A549 (cell line): ENCODE data around the gene MUC3A. TPM values are rescaled to one million over a fixed set of nuclear protein-coding genes. Genes with fewer than 3 reads are reported as not detected.

Experiments
- ATAC-seq, 2 experiments: fragments of 200-7000 bp in 1 of 2; fragments of >200 bp in 1 of 2; cut with Nextera tagmentation in 1 of 2; cut with Tn5 transposase in 1 of 2; 3 replicates each; pipeline versions ENCODE4 v1.8.0 to v1.9.1; 2018 to 2020; ENCODE audit warnings: mild to moderate bottlenecking in 1 of 2, moderate library complexity in 1 of 2
- CTCF ChIA-PET: fragments of 300-600 bp; sonication (Branson Sonifier 250); formaldehyde crosslinking; extraction: SDS; loops from one replicate; lab custom pipeline; 2021; ENCODE audit warnings: antibody characterized with exemption, inconsistent platforms; lab: Yijun Ruan, JAX
- POLR2A ChIA-PET: fragments of 350-600 bp; formaldehyde crosslinking; extraction: SDS; loops from one replicate; lab custom pipeline; 2021; ENCODE audit warnings: antibody characterized with exemption, inconsistent platforms; lab: Yijun Ruan, JAX
- DNase-seq, 2 experiments: peaks; one replicate each; pipeline versions ENCODE4 v3.0.0 to v3.0.0-alpha.2; 2011 to 2016; ENCODE audit warnings: low read depth in 1 of 2, low spot score in 1 of 2
- FAIRE-seq: peaks from 2 replicates; lab custom pipeline; 2011; peaks lifted over from hg19 to GRCh38; lab: Jason Lieb, UNC
- H3K27ac ChIP-seq, 2 experiments: fragments of >200 bp; sonication (Bioruptor Twin); formaldehyde crosslinking; 3 replicates each; pipeline ENCODE4 v1.5.1; 2016 to 2017
- H3K4me1 ChIP-seq: fragments of >200 bp; sonication (Bioruptor Twin); formaldehyde crosslinking; 3 replicates; pipeline ENCODE4 v1.6.1; 2016
- H3K4me2 ChIP-seq: fragments of >200 bp; sonication (Bioruptor Twin); formaldehyde crosslinking; 3 replicates; pipeline ENCODE4 v1.6.1; 2016
- H3K4me3 ChIP-seq: fragments of >200 bp; sonication (Bioruptor Twin); formaldehyde crosslinking; 3 replicates; pipeline ENCODE4 v1.5.1; 2016
- H3K9me3 ChIP-seq: fragments of >200 bp; sonication (Bioruptor Twin); formaldehyde crosslinking; 3 replicates; pipeline ENCODE4 v1.6.1; 2016
- BCL3 ChIP-seq: fragments of >200 bp; sonication (Bioruptor Twin); formaldehyde crosslinking; IDR thresholded peaks from 3 replicates; pipeline ENCODE4 v1.6.1; 2016
- CEBPB ChIP-seq, 2 experiments: fragments of >200 bp in 1 of 2; sonication (Bioruptor Twin) in 1 of 2; formaldehyde crosslinking in 1 of 2; IDR thresholded peaks; 2 replicates each; pipeline ENCODE4 v1.6.1; 2012 to 2016
- CHD4 ChIP-seq: fragments of 200-600 bp; sonication (generic); IDR thresholded peaks from 2 replicates; pipeline ENCODE4 v1.6.1; 2016; ENCODE audit warnings: antibody characterized with exemption, mild to moderate bottlenecking, borderline replicate concordance
- EHMT2 ChIP-seq: fragments of 200-600 bp; sonication (generic); IDR thresholded peaks from 2 replicates; pipeline ENCODE4 v1.6.1; 2016; ENCODE audit warnings: antibody characterized with exemption, low read depth, mild to moderate bottlenecking, moderate library complexity
- EP300 ChIP-seq, 2 experiments: fragments of >200 bp; sonication (Bioruptor Twin); formaldehyde crosslinking; IDR thresholded peaks; 2 replicates in 1 of 2; 3 replicates in 1 of 2; pipeline ENCODE4 v1.6.1; 2016 to 2017
- FOSL2 ChIP-seq, 2 experiments: fragments of 450-650 bp in 1 of 2; fragments of >200 bp in 1 of 2; sonication (Bioruptor Twin) in 1 of 2; formaldehyde crosslinking; IDR thresholded peaks; 2 replicates each; pipeline versions ENCODE4 v1.5.0 to v1.6.1; 2016 to 2020; ENCODE audit warnings: mild to moderate bottlenecking in 1 of 2, moderate library complexity in 1 of 2
- FOXS1 ChIP-seq: fragments of 250-450 bp; sonication (Bioruptor Pico); IDR thresholded peaks from 2 replicates; pipeline ENCODE4 v1.5.0; 2020; ENCODE audit warnings: mild to moderate bottlenecking, moderate library complexity
- GATA3 ChIP-seq: IDR thresholded peaks from 2 replicates; pipeline ENCODE4 v1.6.1; 2012; ENCODE audit warnings: borderline replicate concordance
- HOXA7 ChIP-seq: fragments of 250-450 bp; sonication (Bioruptor Pico); IDR thresholded peaks from 2 replicates; pipeline ENCODE4 v1.5.0; 2020; ENCODE audit warnings: mild to moderate bottlenecking, moderate library complexity
- HOXB5 ChIP-seq: fragments of 250-450 bp; sonication (Bioruptor Pico); IDR thresholded peaks from 2 replicates; pipeline ENCODE4 v1.5.0; 2020; ENCODE audit warnings: mild to moderate bottlenecking, moderate library complexity
- JUNB ChIP-seq: fragments of >200 bp; sonication (Bioruptor Twin); formaldehyde crosslinking; IDR thresholded peaks from 2 replicates; pipeline ENCODE4 v1.6.1; 2016
- KDM1A ChIP-seq: fragments of 200-600 bp; sonication (generic); IDR thresholded peaks from 2 replicates; pipeline ENCODE4 v1.6.1; 2016; ENCODE audit warnings: low read depth, mild to moderate bottlenecking
- MAX ChIP-seq: IDR thresholded peaks from 2 replicates; pipeline ENCODE4 v1.6.1; 2012
- MAZ ChIP-seq: fragments of 150-350 bp; IDR thresholded peaks from 2 replicates; pipeline ENCODE4 v1.6.1; 2014; ENCODE audit warnings: antibody characterized with exemption, low read depth, low read length, borderline replicate concordance
- MYC ChIP-seq: IDR thresholded peaks from 2 replicates; pipeline ENCODE4 v1.6.1; 2012; ENCODE audit warnings: mild to moderate bottlenecking, inconsistent platforms, low read length, improper control_type of control experiment, borderline replicate concordance
- NFE2L2 ChIP-seq: fragments of 150-350 bp; conservative IDR thresholded peaks from 2 replicates; pipeline ENCODE4 v1.6.1; 2014; ENCODE audit warnings: low read length
- POLR2AphosphoS2 ChIP-seq: conservative IDR thresholded peaks from 2 replicates; pipeline ENCODE4 v1.6.1; 2012; ENCODE audit warnings: low read length, improper control_type of control experiment, inconsistent platforms
- RAD21 ChIP-seq, 2 experiments: fragments of >200 bp in 1 of 2; sonication (Bioruptor Twin) in 1 of 2; formaldehyde crosslinking in 1 of 2; IDR thresholded peaks in 1 of 2; conservative IDR thresholded peaks in 1 of 2; 2 replicates in 1 of 2; 3 replicates in 1 of 2; pipeline ENCODE4 v1.6.1; 2012 to 2018; ENCODE audit warnings: inconsistent platforms in 1 of 2
- RCOR1 ChIP-seq: fragments of 150-350 bp; IDR thresholded peaks from 2 replicates; pipeline ENCODE4 v1.6.1; 2014; ENCODE audit warnings: antibody characterized with exemption, low read length, low read depth
- SMC3 ChIP-seq: fragments of >200 bp; sonication (Bioruptor Twin); formaldehyde crosslinking; IDR thresholded peaks from 3 replicates; pipeline ENCODE4 v1.6.1; 2018; ENCODE audit warnings: inconsistent platforms
- USF2 ChIP-seq: fragments of 450-650 bp; IDR thresholded peaks from 2 replicates; pipeline ENCODE4 v1.6.1; 2014; ENCODE audit warnings: antibody characterized with exemption
- ZC3H11A ChIP-seq: fragments of 450-650 bp; IDR thresholded peaks from 2 replicates; pipeline ENCODE4 v1.6.1; 2014; ENCODE audit warnings: antibody characterized with exemption, mild to moderate bottlenecking
- ZSCAN20 ChIP-seq: fragments of 250-450 bp; sonication (Bioruptor Pico); IDR thresholded peaks from 2 replicates; pipeline ENCODE4 v1.8.0; 2022; ENCODE audit warnings: mild to moderate bottlenecking, moderate library complexity
- WGBS: methylation state at CpG from one replicate; pipeline ENCODE4 v1.1.6; 2017; ENCODE audit errors: missing lambda C conversion rate; 5-methylcytosine and 5-hydroxymethylcytosine counted together
- polyA plus RNA-seq, 4 experiments: library from polyadenylated mRNA; depleted of rRNA in 3 of 4; stranded (reverse); fragments of >200 nt; fragmentation: RNase III in 1 of 4; extraction: RNeasy Plus Mini Kit Qiagen cat#74134 plus additional on column Dnase treatment in 1 of 4; gene quantifications; 2 replicates in 3 of 4; 3 replicates in 1 of 4; pipeline ENCODE4 v1.2.3, GENCODE V29; 2011 to 2017
- TF ChIP-seq, protein P1 (sequence below): fragments of 250-450 bp; sonication (Bioruptor Pico); IDR thresholded peaks from 2 replicates; pipeline ENCODE4 v1.5.0; 2020; ENCODE audit warnings: low read depth, mild to moderate bottlenecking, moderate library complexity

MUC3A gene
- polyA plus RNA-seq, 2 of the 4 experiments (the other 2 are of a cell fraction), result 4.0 to 6.9 TPM

GRCh38 chr7:100942045-100942774, 7.1 kb upstream of the MUC3A start (continued):
- TF ChIP-seq MAX (peak; percentile 74), ZSCAN20 (no peak), FOXS1 (CRISPR knock-in tag) (no peak), CEBPB (IDR thresholded peaks at IDR 0.05) (peak; percentile 99), KDM1A (no peak), FOSL2 (IDR thresholded peaks at IDR 0.05) (peak; percentile 32; the same call in 1 of the 2 replicates), FOSL2 (CRISPR knock-in tag; IDR thresholded peaks at IDR 0.05) (peak; percentile 69), HOXB5 (no peak), USF2 (no peak), HOXA7 (CRISPR knock-in tag) (no peak), POLR2AphosphoS2 (no peak), CHD4 (no peak), MAZ (no peak), ZC3H11A (no peak), RCOR1 (no peak)
- TF ChIP-seq, protein P1, sequence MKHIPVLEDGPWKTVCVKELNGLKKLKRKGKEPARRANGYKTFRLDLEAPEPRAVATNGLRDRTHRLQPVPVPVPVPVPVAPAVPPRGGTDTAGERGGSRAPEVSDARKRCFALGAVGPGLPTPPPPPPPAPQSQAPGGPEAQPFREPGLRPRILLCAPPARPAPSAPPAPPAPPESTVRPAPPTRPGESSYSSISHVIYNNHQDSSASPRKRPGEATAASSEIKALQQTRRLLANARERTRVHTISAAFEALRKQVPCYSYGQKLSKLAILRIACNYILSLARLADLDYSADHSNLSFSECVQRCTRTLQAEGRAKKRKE (CRISPR knock-in tag), result no peak

- ATAC-seq (no peak), FAIRE-seq (no peak), DNase-seq (no peak)
- H3K9me3 ChIP-seq, result peaks cover 26% of the 10 kb centered on the region
- no peak overlapping the region for H3K4me2 ChIP-seq
- H3K4me3 ChIP-seq, result no peak overlapping the region
- TF ChIP-seq EP300 (IDR thresholded peaks at IDR 0.05) (no peak), JUNB (no peak), EHMT2 (no peak), SMC3 (no peak), GATA3 (no peak), FOXS1 (CRISPR knock-in tag) (no peak), NFE2L2 (no peak), RAD21 (conservative IDR thresholded peaks at IDR 0.05 in 1 of 2, IDR thresholded peaks at IDR 0.05 in 1 of 2) (no peak), POLR2AphosphoS2 (no peak), CHD4 (no peak), MAZ (no peak), MYC (no peak)
- no peak overlapping the region for H3K27ac ChIP-seq
- ChIA-PET POLR2A (no interaction called here), CTCF (interaction anchor here (0.6 to 1.2 kb wide), 4 partner anchors 15 to 224 kb away, joined by 3 read pairs; no protein-coding TSS in a partner anchor)
- H3K4me1 ChIP-seq, result peaks cover 14% of the 10 kb centered on the region
- WGBS, result 77% methylated on average over 5 of the region's 5 CpGs
These were observed 5.6 kb upstream of the MUC3A start for GRCh38 chr7:100943693-100944092.

GRCh38 chr7:100944138-100944537, 5.2 kb upstream of the MUC3A start:
- 59% methylated on average over 4 of the region's 4 CpGs for WGBS
- Histone ChIP-seq H3K4me3 (no peak overlapping the region), H3K4me2 (no peak overlapping the region), H3K9me3 (peaks cover 24% of the 10 kb centered on the region), H3K27ac (no peak overlapping the region), H3K4me1 (peaks cover 14% of the 10 kb centered on the region)
- ATAC-seq (no peak), DNase-seq (no peak), FAIRE-seq (no peak)
- CTCF ChIA-PET, result interaction anchor here (0.6 to 2.8 kb wide), 7 partner anchors 14 to 281 kb away, joined by 3 to 7 read pairs (median 3); no protein-coding TSS in a partner anchor
- TF ChIP-seq KDM1A (peak; percentile 29; the same call in 1 of the 2 replicates), BCL3 (no peak)
- POLR2A ChIA-PET, result no interaction called here
